GM06990 (cell line): ENCODE results near the gene RAB31.

Experiments used
- DNase-seq: peaks from one replicate; pipeline ENCODE4 v3.0.0-alpha.2; 2011; ENCODE audit not compliant: insufficient read length; ENCODE audit errors: extremely low read depth
- H3K27me3 ChIP-seq: replicated peaks from 2 replicates; pipeline ENCODE4 v1.6.0; 2011; ENCODE audit warnings: low read length; ENCODE audit not compliant: control insufficient read depth, insufficient read depth
- H3K36me3 ChIP-seq: 2 replicates; pipeline ENCODE4 v1.5.1; 2011; ENCODE audit warnings: low read length; ENCODE audit not compliant: control insufficient read depth, insufficient read depth
- H3K4me3 ChIP-seq: replicated peaks from 2 replicates; pipeline ENCODE4 v1.5.1; 2011; ENCODE audit warnings: low read depth, mild to moderate bottlenecking, control low read depth, low read length
- CTCF ChIP-seq: IDR thresholded peaks from 2 replicates; pipeline ENCODE4 v1.5.1; 2011; ENCODE audit warnings: low read length, control low read depth, mild to moderate bottlenecking, inconsistent platforms; ENCODE audit not compliant: insufficient read depth, poor library complexity, severe bottlenecking

RAB31 gene

GRCh38 chr18:9806905-9807304 lies 98.8 kb downstream of the RAB31 start:
- Histone ChIP-seq H3K27me3 (no peaks in the 10 kb centered on the region), H3K4me3 (no peak overlapping the region), H3K36me3 (no peaks in the 10 kb centered on the region)
- no peak for DNase-seq
- TF ChIP-seq CTCF: no peak

- Histone ChIP-seq H3K36me3 (no peaks in the 10 kb centered on the region), H3K4me3 (no peak overlapping the region), H3K27me3 (no peaks in the 10 kb centered on the region)
- no peak for DNase-seq
- no peak for TF ChIP-seq CTCF
Measured at GRCh38 chr18:9808295-9809241, 100.5 kb downstream of the RAB31 start.

GRCh38 chr18:9809697-9810096 lies 101.6 kb downstream of the RAB31 start:
- no peak for DNase-seq
- no peak for TF ChIP-seq CTCF
- H3K36me3 ChIP-seq: no peaks in the 10 kb centered on the region
- H3K27me3 ChIP-seq: no peaks in the 10 kb centered on the region
- no peak overlapping the region for H3K4me3 ChIP-seq

GRCh38 chr18:9810299-9810698 lies 102.2 kb downstream of the RAB31 start:
- H3K36me3 ChIP-seq: no peaks in the 10 kb centered on the region
- no peaks in the 10 kb centered on the region for H3K27me3 ChIP-seq
- H3K4me3 ChIP-seq: no peak overlapping the region
- no peak for DNase-seq
- no peak for TF ChIP-seq CTCF

GRCh38 chr18:9810994-9811705 lies 103.0 kb downstream of the RAB31 start:
- DNase-seq: no peak
- TF ChIP-seq CTCF: no peak
- Histone ChIP-seq H3K27me3 (no peaks in the 10 kb centered on the region), H3K36me3 (no peaks in the 10 kb centered on the region; the same call in 1 of the 2 replicates), H3K4me3 (no peak overlapping the region)
